Stimulated activated CD8-positive, alpha-beta memory T cell treated with anti-CD3 and anti-CD28 coated beads, Interleukin-15, amount 100 ng/mL, for 48 hours (primary cell): ENCODE data around the gene NHSL1.

Experiments
- DNase-seq, 2 donors: peaks; one replicate each; pipeline ENCODE4 v3.0.0-alpha.2; 2020; ENCODE audit warnings: low read depth in 2 of 2

The NHSL1 gene

DNA sequence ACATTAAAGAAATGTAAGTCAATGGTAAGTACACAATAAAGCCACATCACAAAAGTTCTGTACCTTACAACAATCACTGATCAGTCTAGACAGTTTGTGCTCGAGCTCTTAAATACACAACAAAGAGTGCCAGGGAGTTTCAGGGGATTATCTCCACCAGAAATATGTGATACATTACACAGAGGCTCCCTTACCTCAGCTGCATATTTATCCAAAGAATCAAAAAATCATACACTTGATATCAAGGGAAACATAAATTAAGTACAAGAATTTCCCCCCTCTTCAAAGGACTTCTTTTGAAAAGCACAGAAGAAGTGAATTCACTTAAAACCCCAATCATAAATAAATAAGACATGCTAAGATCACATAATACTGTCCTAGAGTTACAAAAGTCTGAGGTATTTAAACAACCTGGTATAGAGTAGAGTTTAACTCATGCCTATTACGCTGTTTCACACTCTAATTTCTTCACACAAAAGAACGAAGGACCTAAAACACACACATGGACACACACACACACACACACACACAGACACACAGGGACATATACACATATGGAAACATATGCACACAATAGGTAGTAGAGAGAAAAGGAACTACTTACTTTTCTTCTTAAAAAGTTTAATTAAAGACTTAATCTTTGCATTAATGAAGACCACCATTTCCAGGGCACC, 528 bp downstream of the NHSL1 start:
- no peak for DNase-seq

DNA sequence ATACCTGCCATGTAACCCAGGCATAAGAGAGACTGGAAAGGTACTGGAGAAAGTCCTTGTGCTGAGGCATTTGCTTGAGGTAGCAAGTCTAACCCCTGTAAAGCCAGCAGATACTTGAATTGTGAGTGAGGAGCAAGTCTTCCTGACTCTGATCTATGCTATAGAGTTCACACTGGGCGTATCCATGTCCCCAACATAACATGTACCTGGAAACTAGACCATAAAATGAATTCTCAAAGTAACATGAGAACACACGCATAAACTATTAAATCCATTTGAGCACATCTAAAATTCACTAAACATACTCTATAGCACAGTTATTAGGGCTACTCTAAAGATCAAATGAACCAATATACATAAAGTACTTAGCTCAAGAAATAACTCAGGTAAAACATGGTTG, 2.0 kb downstream of the NHSL1 start:
- DNase-seq, result no peak

DNA sequence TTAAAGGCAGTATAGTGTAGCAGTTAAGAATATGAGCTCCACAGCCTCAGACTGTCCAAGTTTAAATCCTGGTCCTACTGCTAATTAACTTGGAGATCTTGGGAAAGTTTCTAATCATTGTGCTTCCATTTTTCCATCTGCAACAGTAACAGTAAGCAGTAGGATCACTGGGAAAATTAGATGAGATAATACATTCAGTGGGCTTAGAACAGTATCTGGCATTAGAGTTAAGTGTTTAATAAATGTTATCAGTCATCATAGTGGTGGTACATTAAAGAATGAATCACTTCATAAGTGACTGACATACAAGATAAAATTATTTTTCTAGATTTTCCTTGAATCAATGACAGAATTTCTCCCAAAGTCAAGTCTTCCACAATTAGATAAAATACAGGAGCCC, 5.0 kb downstream of the NHSL1 start:
- no peak for DNase-seq

DNA sequence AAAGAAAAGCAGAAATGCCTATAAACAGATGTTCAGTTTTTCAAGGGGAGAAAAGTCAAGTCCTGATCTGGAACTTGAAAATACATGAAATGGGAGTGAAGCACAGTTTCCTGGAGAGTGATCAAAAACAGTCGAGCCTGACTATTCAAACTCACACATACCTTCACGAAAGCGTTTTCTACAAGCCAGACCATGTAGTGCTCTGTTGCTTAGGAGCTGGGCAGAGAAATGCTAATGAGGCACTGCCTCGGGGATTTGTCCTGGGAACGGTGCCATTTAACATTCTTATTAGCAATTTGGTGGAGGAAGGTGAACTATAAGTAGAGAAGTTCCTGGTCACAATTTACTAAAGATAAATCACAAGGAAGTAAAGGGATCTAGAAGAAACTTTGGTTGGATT, 5.9 kb downstream of the NHSL1 start:
- DNase-seq, result no peak

DNA sequence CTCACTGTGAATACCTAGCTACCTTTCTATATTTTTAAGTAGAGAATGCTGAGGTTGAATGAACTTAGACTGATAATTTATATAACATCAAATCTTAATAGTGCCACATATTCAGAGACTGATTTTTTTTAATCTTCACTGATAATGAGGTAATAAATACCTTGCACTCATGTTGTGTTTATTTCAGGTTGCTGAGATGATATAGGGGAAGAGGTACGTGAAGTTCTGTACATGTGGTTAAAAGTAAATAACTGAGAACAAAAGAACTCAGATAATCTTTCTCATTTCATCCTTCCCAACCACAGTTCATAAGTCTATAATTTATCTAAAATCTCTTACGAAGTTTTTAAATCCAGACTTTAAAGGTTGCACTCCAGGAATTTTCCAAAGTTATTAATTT, 6.4 kb downstream of the NHSL1 start:
- DNase-seq, result no peak

DNA sequence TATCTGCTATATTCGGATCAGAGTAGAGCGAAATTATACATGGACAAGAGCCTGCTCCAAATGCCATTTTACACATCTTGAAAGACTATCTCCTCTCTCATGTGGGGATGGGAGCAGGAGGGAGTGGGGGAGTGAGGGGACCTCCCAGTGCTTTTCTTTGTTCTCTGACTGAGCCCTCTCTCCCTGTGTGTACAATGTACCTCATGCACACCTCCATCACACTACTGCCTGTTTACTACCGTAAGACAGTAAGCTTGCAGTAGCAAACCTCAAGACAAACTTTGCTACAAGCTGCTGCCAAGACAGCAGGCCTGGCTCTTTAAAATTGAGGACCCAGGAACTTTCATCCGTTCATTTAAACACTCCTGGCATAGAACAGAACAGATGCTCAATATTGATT, 7.2 kb downstream of the NHSL1 start:
- no peak for DNase-seq

DNA sequence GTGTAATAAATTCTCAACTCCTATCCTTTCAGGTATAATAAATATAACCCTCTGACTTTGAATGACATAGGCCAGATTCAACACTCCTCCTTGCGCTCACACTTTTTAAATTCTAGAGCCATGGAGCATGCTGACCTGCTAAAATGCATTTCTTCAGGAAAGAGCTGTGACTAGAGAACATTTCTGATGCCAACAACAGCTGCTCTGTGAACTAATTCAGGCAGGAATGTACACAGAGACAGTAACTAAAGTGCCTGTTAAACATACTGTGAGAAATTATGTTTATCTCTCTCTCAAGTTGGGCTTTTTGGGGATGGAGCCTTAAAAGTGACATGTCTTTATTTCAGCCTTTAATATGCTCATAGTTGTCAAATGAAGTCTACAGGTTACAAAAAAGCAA, 8.3 kb downstream of the NHSL1 start:
- no peak for DNase-seq

DNA sequence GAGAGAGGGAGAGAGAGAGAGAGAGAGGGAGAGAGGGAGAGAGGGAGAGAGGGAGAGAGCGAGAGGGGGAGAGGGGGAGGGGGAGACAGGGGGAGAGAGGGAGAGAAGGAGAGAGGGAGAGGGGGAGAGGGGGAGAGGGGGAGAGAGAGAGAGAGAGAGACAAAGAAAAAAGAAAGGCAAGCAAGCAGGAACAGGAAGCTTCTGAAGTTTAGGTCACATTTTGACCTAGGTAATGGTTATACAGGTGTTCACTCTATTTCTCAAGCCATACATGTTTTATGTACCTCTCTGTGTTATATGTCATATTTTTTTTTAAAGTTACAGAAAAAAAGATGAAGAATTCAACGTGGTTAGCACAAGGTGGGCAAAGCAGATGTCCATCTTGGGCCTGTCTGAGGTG, 9.4 kb downstream of the NHSL1 start:
- DNase-seq, result no peak

DNA sequence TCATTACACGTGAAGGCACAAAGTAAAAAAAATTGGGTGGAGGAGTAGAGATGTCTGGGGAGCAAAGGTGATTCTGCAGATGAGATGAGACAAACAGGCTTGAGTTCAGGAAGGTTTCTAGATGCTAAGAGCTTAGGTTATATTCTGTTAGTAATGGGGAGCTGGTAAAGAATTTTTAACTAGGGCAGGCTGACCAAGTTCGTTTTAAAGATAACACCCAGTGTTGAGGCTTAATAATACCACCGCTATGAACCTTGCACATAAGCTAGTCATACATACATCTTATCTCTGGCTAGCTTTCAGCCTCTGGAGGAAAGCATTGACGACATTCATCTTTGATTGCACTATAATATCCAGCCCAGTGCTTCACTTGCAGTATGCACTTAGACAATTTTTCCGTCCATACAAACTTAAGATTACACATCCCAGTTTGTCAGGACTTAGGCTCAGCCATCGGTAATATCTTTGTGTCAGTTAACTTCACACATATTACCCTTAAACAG, 12.1 kb downstream of the NHSL1 start:
- no peak for DNase-seq

DNA sequence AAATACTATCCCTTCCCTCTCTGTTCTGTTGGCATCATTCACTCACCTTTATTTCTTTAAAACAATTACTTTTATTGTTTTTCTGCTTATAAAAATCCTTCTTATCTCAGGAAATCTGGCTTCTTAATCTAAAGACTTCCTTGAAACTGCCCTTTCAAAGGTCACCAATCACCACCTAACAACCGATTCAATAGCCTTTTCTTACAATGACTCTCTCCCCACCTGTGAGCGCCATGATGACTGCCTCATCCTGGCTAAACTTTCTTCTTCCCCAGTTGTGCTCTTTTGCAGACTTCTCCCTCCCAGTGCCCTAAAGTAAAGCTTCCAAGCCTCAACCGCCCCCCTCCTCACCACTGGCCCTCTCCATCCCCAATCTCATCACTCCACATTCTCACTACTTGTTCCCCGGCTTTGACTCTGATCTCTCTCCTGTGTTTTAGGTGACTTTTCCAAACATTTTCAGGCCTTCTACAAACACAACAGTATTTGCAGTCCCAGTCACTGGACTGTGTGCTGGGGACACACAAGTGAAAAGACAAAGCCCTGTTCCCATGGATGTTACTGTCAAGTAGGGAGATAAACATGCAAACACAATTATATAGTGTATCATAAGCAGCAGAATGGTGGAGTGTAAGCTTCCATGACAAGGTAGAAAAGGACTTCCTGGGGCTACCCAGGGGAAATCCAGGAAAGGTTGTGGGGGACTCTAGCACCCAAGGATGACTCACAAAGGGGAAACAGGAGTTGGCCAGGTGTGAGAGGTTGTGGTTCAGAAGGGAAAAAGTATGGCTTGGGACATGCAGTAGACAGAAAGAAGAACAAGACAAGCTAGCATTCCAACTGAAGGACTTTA, 12.8 kb downstream of the NHSL1 start:
- DNase-seq, result no peak

DNA sequence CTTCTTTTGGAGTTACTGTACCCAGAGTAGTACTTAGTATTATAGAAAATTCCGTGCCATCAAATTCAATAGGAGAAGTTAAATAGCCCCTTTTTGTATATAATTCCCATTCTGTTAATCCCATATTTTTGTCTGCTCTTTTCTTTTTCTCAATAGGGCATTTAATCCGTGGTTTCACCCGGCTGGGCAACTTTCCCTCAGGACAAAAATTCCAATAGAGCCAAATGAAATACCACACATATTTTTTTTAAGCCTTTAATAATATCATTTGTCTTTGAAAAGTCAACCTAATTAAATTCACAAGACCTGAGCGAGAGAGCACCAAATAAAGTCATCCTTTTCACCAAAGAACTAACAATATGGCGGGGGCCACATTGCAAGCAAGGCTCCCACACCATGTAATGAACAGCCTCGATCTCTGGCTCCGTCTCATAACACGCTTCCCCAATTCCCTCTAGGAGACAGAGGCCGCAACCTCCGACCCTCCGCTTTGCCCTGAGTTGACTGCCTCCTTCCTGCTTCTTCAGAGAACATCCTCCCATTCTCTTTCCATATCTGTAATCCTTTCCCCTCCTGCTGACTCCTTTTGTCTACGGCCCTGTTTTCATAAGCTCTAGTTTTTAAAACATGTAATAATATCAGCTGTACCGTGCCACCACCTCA, 13.6 kb downstream of the NHSL1 start:
- no peak for DNase-seq

DNA sequence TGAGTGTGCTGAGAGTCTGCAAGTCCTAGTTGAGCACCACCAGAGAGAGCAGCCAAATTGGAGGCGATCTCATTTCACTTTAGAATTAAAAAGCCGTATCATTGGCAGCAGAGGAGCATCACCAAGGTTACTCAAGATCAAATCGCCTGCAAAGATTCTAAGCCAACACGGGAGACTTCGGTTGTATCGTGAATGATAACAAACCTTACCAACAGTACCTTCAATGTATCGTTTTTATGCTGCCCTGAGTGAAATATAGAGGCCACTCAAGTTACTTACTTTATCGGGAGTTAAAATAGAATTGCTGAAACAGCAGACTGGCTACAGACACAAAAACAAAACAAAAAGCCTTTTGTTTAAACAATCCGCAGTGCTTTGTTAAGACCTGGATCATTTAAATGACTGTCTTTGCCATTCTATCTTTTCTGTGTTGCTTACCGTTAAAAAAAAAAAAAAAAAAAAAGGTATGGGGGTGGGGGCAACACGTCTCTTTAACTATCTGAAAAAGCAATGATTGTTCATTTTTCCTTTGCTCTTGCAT, 14.2 kb downstream of the NHSL1 start:
- no peak for DNase-seq

DNA sequence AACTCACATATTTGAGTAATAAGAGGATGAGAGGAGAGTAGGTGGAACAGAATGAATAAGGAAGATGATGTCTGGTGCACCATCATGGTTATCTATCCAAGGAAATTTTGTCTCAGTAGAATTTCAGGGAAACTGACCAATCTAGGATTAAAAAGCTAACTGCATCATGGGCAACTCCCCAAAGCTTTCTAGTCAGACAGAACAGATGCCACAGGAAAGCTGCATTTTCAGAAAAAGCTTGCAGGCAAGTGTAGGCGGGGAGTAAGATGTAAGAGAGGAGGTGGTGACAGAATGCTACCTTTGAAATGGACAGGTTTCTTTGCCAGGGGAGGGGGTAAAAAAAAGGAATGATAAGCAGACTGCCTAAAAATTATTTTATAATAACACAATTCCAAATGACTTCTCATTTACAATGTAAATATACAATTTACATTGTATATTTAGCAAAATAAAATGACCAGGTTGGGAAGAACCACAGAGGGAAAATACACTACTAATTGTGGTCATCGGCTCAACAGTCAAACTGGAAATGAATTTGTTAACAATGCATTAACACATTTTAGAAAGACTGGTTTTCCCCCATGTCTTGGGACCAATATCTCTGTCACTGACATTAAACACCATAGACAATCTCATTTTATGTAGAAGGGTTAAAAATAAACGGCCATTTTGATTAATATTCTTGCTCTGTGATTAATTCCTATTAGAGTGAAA, 15.1 kb downstream of the NHSL1 start:
- no peak for DNase-seq

DNA sequence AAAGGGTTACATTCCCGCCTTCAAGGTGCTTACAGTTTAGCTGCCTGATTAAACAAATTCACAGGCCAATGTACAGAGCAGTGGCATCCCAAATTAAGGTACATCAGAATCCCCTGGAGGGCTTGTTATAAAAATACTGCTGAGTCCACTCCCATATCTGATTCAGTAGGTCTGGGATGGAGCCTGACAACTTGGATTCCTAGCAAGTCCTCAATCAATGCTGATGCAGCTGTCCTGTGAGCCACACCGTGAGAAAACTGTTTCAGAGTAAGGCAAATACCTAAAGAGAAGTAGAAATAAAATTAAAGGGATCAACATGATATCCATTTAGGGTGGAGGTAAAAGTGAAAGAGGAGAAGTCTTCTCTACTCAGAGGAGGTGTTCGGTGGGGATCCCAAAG, 16.5 kb downstream of the NHSL1 start:
- no peak for DNase-seq

DNA sequence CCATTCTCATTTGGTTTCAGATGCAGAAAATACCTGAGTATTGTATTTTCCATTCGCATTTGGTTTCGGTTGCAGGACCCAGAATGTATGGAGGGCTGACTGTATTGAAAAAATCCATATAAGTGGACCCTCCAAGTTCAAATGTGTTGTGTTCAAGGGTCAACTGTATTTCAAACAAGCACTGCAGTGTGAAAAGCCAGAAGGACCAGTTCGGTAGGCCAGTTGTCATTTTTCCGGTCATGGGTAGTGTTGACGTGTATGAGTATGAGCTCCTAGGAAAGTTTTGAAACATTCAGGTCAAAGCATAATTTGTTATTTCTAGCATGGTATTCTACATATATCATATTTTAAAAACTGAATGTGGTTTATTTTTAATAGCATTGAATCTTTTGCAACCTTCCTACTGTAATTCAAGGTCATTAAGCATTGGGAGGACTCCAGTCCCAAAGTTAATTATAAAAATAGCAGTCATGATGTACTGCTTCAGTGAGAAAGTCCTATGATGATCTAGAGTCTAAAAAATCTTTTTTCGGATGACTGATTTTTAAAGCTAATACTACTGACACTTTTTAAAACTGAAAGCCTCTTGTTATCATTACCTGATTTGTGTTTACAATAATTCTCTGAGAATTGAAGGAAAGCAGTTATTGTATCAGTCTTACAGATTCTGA, 18.9 kb downstream of the NHSL1 start:
- DNase-seq, result no peak

DNA sequence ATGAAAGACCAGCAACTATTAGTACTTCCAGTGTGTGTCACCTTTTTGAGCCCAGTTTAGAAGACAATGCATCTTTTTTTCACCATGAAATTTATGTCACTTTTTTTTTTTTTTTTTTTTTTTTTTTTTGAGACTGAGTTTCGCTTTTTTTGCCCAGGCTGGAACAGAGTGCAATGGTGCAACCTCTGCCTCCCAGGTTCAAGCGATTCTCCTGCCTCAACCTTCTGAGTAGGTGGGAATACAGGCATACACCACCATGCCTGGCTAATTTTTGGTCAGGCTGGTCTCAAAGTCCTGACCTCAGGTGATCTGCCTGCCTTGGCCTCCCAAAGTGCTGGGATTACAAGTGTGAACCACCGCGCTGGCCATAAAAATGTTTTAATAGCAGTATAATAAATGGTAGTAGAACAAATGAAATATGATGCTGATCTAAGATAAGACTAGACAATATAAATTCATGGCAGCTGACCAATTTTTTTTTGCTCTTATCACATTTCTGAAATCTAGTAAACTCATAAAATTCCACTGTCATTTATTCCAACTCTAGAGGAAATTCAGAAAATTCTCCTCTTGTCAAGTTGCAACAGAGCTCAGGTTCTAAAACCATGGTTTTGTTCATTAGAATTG, 21.3 kb downstream of the NHSL1 start:
- DNase-seq, result no peak

DNA sequence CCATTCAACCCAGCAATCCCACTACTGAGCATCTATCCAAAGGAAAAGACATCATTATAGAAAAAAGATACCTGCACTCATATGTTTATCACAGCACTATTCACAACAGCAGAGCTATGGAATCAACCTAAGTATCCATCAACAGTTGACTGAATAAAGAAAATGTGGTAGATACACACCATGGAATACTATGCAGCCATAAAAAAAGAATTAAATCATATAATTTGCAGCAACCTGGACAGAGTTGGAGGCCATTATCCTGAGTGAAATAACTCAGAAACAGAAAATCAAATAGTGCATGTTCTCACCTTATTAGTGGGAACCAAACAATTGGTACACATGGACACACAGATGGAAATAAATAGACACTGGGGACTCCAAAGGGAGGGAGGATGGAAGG, 23.2 kb downstream of the NHSL1 start:
- no peak for DNase-seq

DNA sequence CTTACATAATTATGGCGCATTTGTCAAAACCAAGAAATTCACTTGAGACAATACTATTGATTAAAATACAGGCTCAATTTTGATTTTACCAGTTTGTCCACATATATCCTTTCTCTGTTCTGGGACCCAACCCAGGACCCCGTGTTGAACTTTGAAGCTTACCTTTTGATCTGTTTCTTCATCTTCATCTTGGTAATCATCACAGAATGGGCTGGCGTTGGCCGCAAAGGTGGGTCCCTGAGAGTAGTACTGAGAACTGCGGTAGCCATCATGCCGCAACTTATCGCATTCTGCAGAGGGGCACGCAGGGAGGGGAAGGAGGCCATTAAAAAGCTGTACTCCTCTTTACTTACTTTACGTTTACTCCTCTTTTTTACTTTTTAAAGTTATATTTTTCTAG, 26.1 kb downstream of the NHSL1 start:
- no peak for DNase-seq

DNA sequence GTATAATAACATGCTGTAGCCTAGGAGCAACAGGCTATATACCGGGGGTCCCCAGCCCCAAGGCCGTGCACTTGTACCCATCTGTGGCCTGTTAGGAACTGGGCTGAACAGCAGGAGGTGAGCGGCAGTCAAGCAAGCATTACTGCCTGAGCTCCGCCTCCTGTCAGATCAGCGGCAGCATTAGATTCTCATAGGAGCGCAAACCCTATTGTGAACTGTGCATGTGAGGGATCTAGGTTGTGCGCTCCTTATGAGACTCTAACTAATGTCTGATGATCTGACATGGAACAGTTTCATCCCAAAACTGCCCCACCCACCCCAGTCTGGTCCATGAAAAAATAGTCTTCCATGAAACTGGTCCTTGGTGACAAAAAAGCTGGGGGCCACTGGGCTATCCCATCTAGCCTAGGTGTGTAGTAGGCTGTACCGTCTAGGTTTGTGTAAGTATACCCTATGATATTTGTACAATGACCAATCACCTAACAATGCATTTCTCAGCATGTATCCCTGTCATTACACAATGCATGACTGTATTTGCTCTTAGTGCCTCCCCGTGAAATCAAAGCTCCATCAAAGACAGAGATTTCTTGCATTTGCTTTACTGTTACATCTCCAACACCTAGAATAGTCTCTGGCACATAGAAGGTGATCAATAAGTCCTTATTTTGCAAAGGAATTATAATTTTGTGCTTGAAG, 30.8 kb downstream of the NHSL1 start:
- DNase-seq, result no peak

DNA sequence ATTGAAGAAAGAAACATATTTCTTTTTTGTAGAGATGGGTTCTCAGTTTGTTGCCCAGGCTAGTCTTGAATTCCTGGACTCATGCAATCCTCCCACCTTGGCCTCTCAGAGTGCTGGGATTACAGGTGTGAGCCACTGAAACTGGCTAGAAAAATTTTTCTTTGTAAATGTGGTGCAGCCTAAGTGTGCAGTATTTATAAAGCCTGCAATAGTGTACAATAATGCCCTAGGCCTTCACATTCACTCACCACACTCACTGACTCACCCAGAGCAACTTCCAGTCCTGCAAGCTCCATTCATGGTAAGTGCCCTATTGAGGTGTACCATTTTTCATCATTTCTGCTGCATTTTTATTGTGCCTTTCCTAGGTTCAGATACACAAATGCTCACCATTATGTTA, 31.4 kb downstream of the NHSL1 start:
- DNase-seq, result no peak
